ENCODE results near the gene ADAMTS2.
A peak's percentile ranks its signal among the peaks of the same experiment; 100 is the strongest.

Gene ADAMTS2

GRCh38 chr5:179153341-179153901, 191.8 kb downstream of the ADAMTS2 start:
- DNase-seq: peak; percentile 30

GRCh38 chr5:179152941-179153340, 192.3 kb downstream of the ADAMTS2 start:
- DNase-seq: peak; percentile 42

- no peak for DNase-seq
These were observed 192.9 kb downstream of the ADAMTS2 start for GRCh38 chr5:179152144-179152895.

GRCh38 chr5:179151286-179152118, 193.8 kb downstream of the ADAMTS2 start:
- DNase-seq: no peak

GRCh38 chr5:179150011-179150410, 195.2 kb downstream of the ADAMTS2 start:
- no peak for DNase-seq

GRCh38 chr5:179149278-179149677, 196.0 kb downstream of the ADAMTS2 start:
- DNase-seq: no peak

- no peak for DNase-seq
These were observed 196.5 kb downstream of the ADAMTS2 start for GRCh38 chr5:179148703-179149170.

GRCh38 chr5:179147991-179148702, 197.1 kb downstream of the ADAMTS2 start:
- no peak for DNase-seq

- no peak for DNase-seq
These were observed 199.0 kb downstream of the ADAMTS2 start for GRCh38 chr5:179146277-179146676.

- DNase-seq: peak; percentile 71
These were observed 201.8 kb downstream of the ADAMTS2 start for GRCh38 chr5:179143446-179143845.

GRCh38 chr5:179142434-179143198, 202.6 kb downstream of the ADAMTS2 start:
- DNase-seq: no peak

GRCh38 chr5:179141867-179142266, 203.4 kb downstream of the ADAMTS2 start:
- peak; percentile 81 for DNase-seq

GRCh38 chr5:179140293-179140692, 205.0 kb downstream of the ADAMTS2 start:
- no peak for DNase-seq

- DNase-seq: no peak
These were observed 205.4 kb downstream of the ADAMTS2 start for GRCh38 chr5:179139936-179140235.

- DNase-seq: no peak
These were observed 205.9 kb downstream of the ADAMTS2 start for GRCh38 chr5:179139111-179139935.

GRCh38 chr5:179138568-179138925, 206.7 kb downstream of the ADAMTS2 start:
- no peak for DNase-seq

GRCh38 chr5:179137643-179138567, 207.4 kb downstream of the ADAMTS2 start:
- no peak for DNase-seq

- DNase-seq: no peak
These were observed 208.1 kb downstream of the ADAMTS2 start for GRCh38 chr5:179137016-179137642.

- no peak for DNase-seq
These were observed 209.6 kb downstream of the ADAMTS2 start for GRCh38 chr5:179135441-179136215.

All from islet precursor cell (in vitro differentiated cells).